Measurements from ENCODE around the gene PRMT1. TPM values are rescaled to one million over a fixed set of nuclear protein-coding genes. Genes with fewer than 3 reads are reported as not detected.
A peak's percentile ranks its signal among the peaks of the same experiment; 100 is the strongest.

PRMT1 gene
- polyA plus RNA-seq, 3 donors from 2014 or later, result 125 to 204 (median 188) TPM

- Mint-ChIP-seq H3K9me3 (no peaks in the 10 kb centered on the region), H3K36me3 (peaks cover 0 to 7% (median 5%) of the 10 kb centered on the region in 3 donors), H3K27ac (peak within 1 kb of the TSS in 3 of 6 donors; percentile 42 to 82 (median 71)), H3K4me1 (peaks cover 17 to 22% of the 10 kb centered on the region in 2 donors), H3K4me3 (peak within 1 kb of the TSS; percentile 80 to 88 (median 87)), H3K27me3 (ENCODE audit: low read depth in 3 of 3) (peaks cover 9 to 17% (median 12%) of the 10 kb centered on the region in 3 donors)
- DNase-seq, result peak; percentile 26 to 38 (median 37)
Observed at GRCh38 chr19:49690656-49691242, 13.7 kb downstream of the PRMT1 start, which contains the start of gene CPT1C. CPT1C (plus strand) TSS chr19:49691116; CDS start chr19:49692253, 1,137 bp downstream.

DNA sequence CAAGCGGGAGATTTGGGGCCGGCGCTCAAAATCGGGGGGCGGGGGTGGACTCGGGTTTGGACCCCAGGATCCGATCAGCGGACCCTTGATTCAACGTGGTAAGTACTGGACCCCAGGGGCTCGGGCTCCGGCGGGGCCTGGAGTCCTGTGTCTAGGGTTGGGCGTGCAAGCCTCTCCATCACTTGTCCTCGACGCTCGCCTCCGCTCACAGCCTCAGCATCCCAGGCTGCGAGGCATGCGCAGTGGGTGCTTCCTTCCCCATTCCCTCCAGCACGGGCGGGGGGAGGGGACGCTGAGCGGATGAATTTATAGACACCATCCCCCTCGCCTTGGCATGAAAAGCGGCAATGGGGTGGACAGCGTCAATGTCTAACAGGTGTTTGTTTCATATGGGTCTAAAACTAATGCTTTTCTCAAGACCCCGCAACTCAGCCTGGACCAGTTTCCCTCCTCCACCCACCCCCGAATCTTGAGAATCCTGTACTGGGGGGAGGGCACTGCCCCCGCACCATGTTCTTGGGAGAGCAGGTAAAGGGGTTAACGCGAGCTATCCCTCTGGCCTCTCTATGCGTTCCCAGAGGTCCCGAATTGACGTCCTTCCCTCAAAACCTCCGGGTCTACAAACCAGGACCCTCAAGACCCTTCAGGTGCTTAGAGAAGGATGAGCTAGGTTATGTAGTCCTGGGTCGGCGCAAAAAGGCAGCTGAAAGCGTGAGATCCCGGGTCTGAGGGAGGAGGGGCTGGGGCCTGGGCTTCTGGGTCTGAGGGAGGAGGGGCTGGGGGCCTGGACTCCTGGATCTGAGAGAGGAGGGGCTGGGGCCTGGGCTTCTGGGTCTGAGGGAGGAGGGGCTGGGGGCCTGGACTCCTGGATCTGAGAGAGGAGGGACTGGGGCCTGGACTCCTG is 14.4 kb downstream of the PRMT1 start:
- peaks cover 17 to 22% of the 10 kb centered on the region in 2 donors for H3K4me1 Mint-ChIP-seq
- peaks cover 9 to 17% (median 12%) of the 10 kb centered on the region in 3 donors for H3K27me3 Mint-ChIP-seq (ENCODE audit: low read depth in 3 of 3)
- no peaks in the 10 kb centered on the region for H3K9me3 Mint-ChIP-seq
- DNase-seq, result no peak
- peak overlapping the region; percentile 80 to 88 (median 87) for H3K4me3 Mint-ChIP-seq
- peaks cover 0 to 7% (median 3%) of the 10 kb centered on the region in 3 donors for H3K36me3 Mint-ChIP-seq
- H3K27ac Mint-ChIP-seq, result no peak overlapping the region

GRCh38 chr19:49692147-49692506 is 15.1 kb downstream of the PRMT1 start:
- H3K4me3 Mint-ChIP-seq, result peak overlapping the region in 3 of 5 donors; percentile 14 to 27 (median 21)
- peaks cover 0 to 7% (median 3%) of the 10 kb centered on the region in 3 donors for H3K36me3 Mint-ChIP-seq
- H3K27ac Mint-ChIP-seq, result no peak overlapping the region
- H3K9me3 Mint-ChIP-seq, result no peaks in the 10 kb centered on the region
- H3K4me1 Mint-ChIP-seq, result peaks cover 17 to 22% of the 10 kb centered on the region in 2 donors
- DNase-seq, result no peak
- H3K27me3 Mint-ChIP-seq (ENCODE audit: low read depth in 3 of 3), result peaks cover 9 to 17% (median 12%) of the 10 kb centered on the region in 3 donors

DNA sequence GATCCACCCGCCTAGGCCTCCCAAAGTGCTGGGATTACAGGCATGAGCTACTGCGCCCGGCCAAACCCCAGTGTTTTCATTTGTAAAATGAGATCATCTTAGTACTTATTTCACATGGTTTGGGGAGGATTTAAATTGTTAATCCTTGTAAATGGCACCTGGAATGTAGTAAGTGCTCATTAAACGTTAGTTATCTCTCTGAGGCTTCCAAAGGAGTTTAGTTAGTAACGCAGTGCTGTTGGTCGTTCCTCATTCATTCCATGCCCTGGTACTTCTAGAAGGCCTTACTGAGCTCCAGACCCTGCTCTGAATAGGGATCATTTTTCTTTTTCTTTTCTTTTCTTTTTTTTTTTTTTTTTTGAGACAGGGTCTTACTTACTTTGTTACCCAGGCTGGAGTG is 19.0 kb downstream of the PRMT1 start:
- no peaks in the 10 kb centered on the region for H3K9me3 Mint-ChIP-seq
- H3K27ac Mint-ChIP-seq, result no peak overlapping the region
- no peak for DNase-seq
- peaks cover 2 to 9% (median 6%) of the 10 kb centered on the region in 3 donors for H3K27me3 Mint-ChIP-seq (ENCODE audit: low read depth in 3 of 3)
- H3K36me3 Mint-ChIP-seq, result no peaks in the 10 kb centered on the region
- peaks cover 5 to 6% of the 10 kb centered on the region in 2 donors for H3K4me1 Mint-ChIP-seq
- H3K4me3 Mint-ChIP-seq, result no peak overlapping the region

DNA sequence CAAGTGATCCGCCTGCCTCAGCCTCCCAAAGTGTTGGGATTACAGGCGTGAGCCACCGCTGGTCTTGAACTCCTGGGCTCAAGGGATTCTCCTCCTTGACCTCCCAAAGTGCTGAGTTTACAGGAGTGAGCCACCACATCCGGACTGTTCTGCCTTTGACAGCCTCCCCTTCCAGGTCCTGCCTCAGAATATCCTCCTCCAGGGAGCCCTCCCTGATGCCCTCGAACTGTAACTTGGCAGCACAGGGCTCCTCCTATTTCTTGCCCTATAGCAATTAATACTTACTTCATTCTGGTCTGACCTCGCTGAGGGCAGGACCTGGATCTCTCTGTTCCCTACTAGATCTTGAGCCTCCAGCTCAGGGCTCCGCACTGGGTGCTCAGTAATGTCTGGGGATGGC is 19.8 kb downstream of the PRMT1 start:
- no peak for DNase-seq
- Mint-ChIP-seq H3K4me3 (no peak overlapping the region), H3K4me1 (no peaks in the 10 kb centered on the region), H3K9me3 (no peaks in the 10 kb centered on the region), H3K27ac (no peak overlapping the region), H3K27me3 (ENCODE audit: low read depth in 3 of 3) (peaks cover 4 to 9% (median 6%) of the 10 kb centered on the region in 3 donors), H3K36me3 (no peaks in the 10 kb centered on the region)

DNA sequence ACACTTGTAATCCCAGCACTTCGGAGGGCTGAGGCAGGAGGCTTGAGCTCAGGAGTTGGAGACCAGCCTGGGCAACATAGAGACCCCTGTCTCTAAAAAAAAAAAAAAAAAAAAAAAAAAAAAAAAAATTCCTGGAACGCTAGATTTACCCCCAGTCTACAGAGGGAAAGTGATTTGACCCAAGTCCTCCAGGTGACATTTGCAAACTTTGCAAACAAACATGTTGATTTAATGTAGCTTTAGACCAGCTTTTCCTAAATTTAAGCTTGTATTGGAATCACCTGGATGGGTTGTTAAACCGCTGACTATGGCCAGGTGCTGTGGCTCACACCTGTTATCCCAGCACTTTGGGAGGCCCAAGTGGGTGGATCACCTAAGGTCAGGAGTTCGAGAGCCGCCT is 22.3 kb downstream of the PRMT1 start:
- DNase-seq, result no peak
- peaks cover 3 to 4% (median 3%) of the 10 kb centered on the region in 3 donors for H3K27me3 Mint-ChIP-seq (ENCODE audit: low read depth in 3 of 3)
- no peaks in the 10 kb centered on the region for H3K36me3 Mint-ChIP-seq
- H3K4me1 Mint-ChIP-seq, result no peaks in the 10 kb centered on the region
- no peaks in the 10 kb centered on the region for H3K9me3 Mint-ChIP-seq
- H3K27ac Mint-ChIP-seq, result no peak overlapping the region
- H3K4me3 Mint-ChIP-seq, result no peak overlapping the region

DNA sequence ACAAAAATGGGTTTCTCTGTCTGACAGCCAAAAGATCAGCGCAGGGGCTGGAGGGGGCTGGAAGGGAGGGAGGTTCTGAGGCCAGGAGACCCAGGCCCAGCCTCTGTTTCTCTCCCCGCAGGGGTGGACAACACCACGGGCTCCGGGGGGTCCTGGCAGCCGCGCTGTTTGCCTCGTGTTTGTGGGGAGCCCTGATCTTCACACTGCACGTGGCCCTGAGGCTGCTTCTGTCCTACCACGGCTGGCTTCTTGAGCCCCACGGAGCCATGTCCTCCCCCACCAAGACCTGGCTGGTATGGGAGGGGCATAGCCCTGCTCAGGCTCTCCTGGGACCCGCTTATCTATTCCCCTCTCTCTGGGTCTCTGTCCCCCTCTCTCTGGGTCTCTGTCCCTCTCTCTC is 23.5 kb downstream of the PRMT1 start:
- Mint-ChIP-seq H3K27me3 (ENCODE audit: low read depth in 3 of 3) (peaks cover 0 to 3% (median 2%) of the 10 kb centered on the region in 3 donors), H3K9me3 (no peaks in the 10 kb centered on the region), H3K27ac (no peak overlapping the region), H3K4me3 (no peak overlapping the region), H3K36me3 (no peaks in the 10 kb centered on the region), H3K4me1 (no peaks in the 10 kb centered on the region)
- no peak for DNase-seq

- no peak for DNase-seq
- no peaks in the 10 kb centered on the region for H3K9me3 Mint-ChIP-seq
- H3K27ac Mint-ChIP-seq, result no peak overlapping the region
- H3K36me3 Mint-ChIP-seq, result no peaks in the 10 kb centered on the region
- peaks cover 0 to 3% (median 2%) of the 10 kb centered on the region in 3 donors for H3K27me3 Mint-ChIP-seq (ENCODE audit: low read depth in 3 of 3)
- no peaks in the 10 kb centered on the region for H3K4me1 Mint-ChIP-seq
- H3K4me3 Mint-ChIP-seq, result no peak overlapping the region
Observed at GRCh38 chr19:49701271-49701786, 24.3 kb downstream of the PRMT1 start.

GRCh38 chr19:49704888-49705642 is 28.0 kb downstream of the PRMT1 start:
- no peaks in the 10 kb centered on the region for H3K9me3 Mint-ChIP-seq
- no peaks in the 10 kb centered on the region for H3K4me1 Mint-ChIP-seq
- DNase-seq, result no peak
- H3K36me3 Mint-ChIP-seq, result no peaks in the 10 kb centered on the region
- H3K27ac Mint-ChIP-seq, result no peak overlapping the region
- peaks cover 0 to 7% (median 2%) of the 10 kb centered on the region in 3 donors for H3K27me3 Mint-ChIP-seq (ENCODE audit: low read depth in 3 of 3)
- H3K4me3 Mint-ChIP-seq, result no peak overlapping the region

GRCh38 chr19:49705919-49706318 is 28.8 kb downstream of the PRMT1 start:
- no peak for DNase-seq
- Mint-ChIP-seq H3K27ac (no peak overlapping the region), H3K9me3 (no peaks in the 10 kb centered on the region), H3K36me3 (no peaks in the 10 kb centered on the region), H3K27me3 (ENCODE audit: low read depth in 3 of 3) (peaks cover 0 to 7% (median 2%) of the 10 kb centered on the region in 3 donors), H3K4me3 (no peak overlapping the region), H3K4me1 (no peaks in the 10 kb centered on the region)

DNA sequence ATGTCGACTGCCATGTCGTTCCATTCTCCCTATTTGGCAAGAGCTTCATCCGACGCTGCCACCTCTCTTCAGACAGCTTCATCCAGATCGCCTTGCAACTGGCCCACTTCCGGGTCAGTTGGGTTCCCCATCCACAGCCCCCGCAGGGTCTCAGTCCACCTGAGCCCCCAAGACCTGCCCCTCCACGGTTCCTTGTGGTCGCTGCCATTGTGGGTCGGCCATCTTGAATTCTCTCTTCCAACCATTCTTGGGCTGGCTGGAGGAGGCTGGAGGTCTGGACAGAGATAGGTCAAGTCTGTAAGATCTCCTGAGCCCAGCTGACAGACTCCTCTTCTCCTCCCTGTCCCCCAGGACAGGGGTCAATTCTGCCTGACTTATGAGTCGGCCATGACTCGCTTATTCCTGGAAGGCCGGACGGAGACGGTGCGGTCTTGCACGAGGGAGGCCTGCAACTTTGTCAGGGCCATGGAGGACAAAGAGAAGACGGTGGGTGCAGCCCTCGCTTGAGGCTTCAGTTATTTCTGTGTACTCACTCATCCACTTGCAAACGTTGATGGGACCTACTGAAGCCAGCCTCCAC is 33.4 kb downstream of the PRMT1 start:
- H3K4me3 Mint-ChIP-seq, result no peak overlapping the region
- no peaks in the 10 kb centered on the region for H3K9me3 Mint-ChIP-seq
- no peak overlapping the region for H3K27ac Mint-ChIP-seq
- peaks cover 0 to 4% (median 0%) of the 10 kb centered on the region in 3 donors for H3K36me3 Mint-ChIP-seq
- peaks cover 2 to 4% (median 2%) of the 10 kb centered on the region in 3 donors for H3K27me3 Mint-ChIP-seq (ENCODE audit: low read depth in 3 of 3)
- DNase-seq, result no peak
- H3K4me1 Mint-ChIP-seq, result no peaks in the 10 kb centered on the region

- DNase-seq, result no peak
- H3K27me3 Mint-ChIP-seq (ENCODE audit: low read depth in 3 of 3), result peaks cover 4 to 7% (median 5%) of the 10 kb centered on the region in 3 donors
- H3K4me3 Mint-ChIP-seq, result no peak overlapping the region
- no peak overlapping the region for H3K27ac Mint-ChIP-seq
- no peaks in the 10 kb centered on the region for H3K9me3 Mint-ChIP-seq
- H3K36me3 Mint-ChIP-seq, result peaks cover 0 to 5% (median 0%) of the 10 kb centered on the region in 3 donors
- peaks cover 4 to 8% of the 10 kb centered on the region in 2 donors for H3K4me1 Mint-ChIP-seq
Observed at GRCh38 chr19:49712397-49712859, 35.4 kb downstream of the PRMT1 start.

- Mint-ChIP-seq H3K4me1 (peaks cover 8 to 13% of the 10 kb centered on the region in 2 donors), H3K36me3 (peaks cover 0 to 9% (median 0%) of the 10 kb centered on the region in 3 donors), H3K4me3 (no peak overlapping the region), H3K9me3 (no peaks in the 10 kb centered on the region), H3K27me3 (ENCODE audit: low read depth in 3 of 3) (peaks cover 6 to 10% (median 6%) of the 10 kb centered on the region in 3 donors), H3K27ac (no peak overlapping the region)
- no peak for DNase-seq
Observed at GRCh38 chr19:49713236-49713845, 36.3 kb downstream of the PRMT1 start.

All from immature natural killer cell (primary cell).